Brain microvascular endothelial cell (primary cell): Measurements from ENCODE around the gene IL12A.

Experiments used
- DNase-seq: peaks from one replicate; pipeline ENCODE4 v3.0.0-alpha.2; 2020
- H3K27ac ChIP-seq: fragments of 250-450 bp; sonication (Bioruptor Pico); 2 replicates; pipeline ENCODE4 v1.5.1; 2020; ENCODE audit warnings: mild to moderate bottlenecking, moderate library complexity
- H3K27me3 ChIP-seq: fragments of 250-450 bp; sonication (Bioruptor Pico); replicated peaks from 2 replicates; pipeline ENCODE4 v1.5.1; 2020; ENCODE audit warnings: mild to moderate bottlenecking
- H3K36me3 ChIP-seq: fragments of 250-450 bp; sonication (Bioruptor Pico); replicated peaks from 2 replicates; pipeline ENCODE4 v1.5.1; 2020; ENCODE audit warnings: mild to moderate bottlenecking
- H3K4me3 ChIP-seq: 2 replicates; pipeline ENCODE4 v1.5.1; 2011; ENCODE audit warnings: low read depth, mild to moderate bottlenecking, control low read depth, low read length, moderate library complexity
- in situ Hi-C: cut with HindIII; loops from 2 replicates; pipeline ENCODE4 v1.10.0; 2017; ENCODE audit warnings: low sequenced_read_pairs, low pct_ligation_motif_present
- TF ChIP-seq, protein P1 (sequence below): IDR thresholded peaks from 2 replicates; pipeline ENCODE4 v1.5.1; 2011; ENCODE audit warnings: low read depth, mild to moderate bottlenecking, moderate library complexity, low read length, control low read depth, inconsistent platforms; ENCODE audit errors: missing control alignments

IL12A gene

GRCh38 chr3:159948429-159949144, 40.0 kb upstream of the IL12A start:
- Histone ChIP-seq H3K27ac (no peak overlapping the region), H3K36me3 (no peaks in the 10 kb centered on the region), H3K4me3 (no peak overlapping the region), H3K27me3 (no peaks in the 10 kb centered on the region)
- in situ Hi-C loops: no loop called here
- peak; percentile 16 for DNase-seq
- TF ChIP-seq, protein P1, sequence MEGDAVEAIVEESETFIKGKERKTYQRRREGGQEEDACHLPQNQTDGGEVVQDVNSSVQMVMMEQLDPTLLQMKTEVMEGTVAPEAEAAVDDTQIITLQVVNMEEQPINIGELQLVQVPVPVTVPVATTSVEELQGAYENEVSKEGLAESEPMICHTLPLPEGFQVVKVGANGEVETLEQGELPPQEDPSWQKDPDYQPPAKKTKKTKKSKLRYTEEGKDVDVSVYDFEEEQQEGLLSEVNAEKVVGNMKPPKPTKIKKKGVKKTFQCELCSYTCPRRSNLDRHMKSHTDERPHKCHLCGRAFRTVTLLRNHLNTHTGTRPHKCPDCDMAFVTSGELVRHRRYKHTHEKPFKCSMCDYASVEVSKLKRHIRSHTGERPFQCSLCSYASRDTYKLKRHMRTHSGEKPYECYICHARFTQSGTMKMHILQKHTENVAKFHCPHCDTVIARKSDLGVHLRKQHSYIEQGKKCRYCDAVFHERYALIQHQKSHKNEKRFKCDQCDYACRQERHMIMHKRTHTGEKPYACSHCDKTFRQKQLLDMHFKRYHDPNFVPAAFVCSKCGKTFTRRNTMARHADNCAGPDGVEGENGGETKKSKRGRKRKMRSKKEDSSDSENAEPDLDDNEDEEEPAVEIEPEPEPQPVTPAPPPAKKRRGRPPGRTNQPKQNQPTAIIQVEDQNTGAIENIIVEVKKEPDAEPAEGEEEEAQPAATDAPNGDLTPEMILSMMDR: no peak

DNA sequence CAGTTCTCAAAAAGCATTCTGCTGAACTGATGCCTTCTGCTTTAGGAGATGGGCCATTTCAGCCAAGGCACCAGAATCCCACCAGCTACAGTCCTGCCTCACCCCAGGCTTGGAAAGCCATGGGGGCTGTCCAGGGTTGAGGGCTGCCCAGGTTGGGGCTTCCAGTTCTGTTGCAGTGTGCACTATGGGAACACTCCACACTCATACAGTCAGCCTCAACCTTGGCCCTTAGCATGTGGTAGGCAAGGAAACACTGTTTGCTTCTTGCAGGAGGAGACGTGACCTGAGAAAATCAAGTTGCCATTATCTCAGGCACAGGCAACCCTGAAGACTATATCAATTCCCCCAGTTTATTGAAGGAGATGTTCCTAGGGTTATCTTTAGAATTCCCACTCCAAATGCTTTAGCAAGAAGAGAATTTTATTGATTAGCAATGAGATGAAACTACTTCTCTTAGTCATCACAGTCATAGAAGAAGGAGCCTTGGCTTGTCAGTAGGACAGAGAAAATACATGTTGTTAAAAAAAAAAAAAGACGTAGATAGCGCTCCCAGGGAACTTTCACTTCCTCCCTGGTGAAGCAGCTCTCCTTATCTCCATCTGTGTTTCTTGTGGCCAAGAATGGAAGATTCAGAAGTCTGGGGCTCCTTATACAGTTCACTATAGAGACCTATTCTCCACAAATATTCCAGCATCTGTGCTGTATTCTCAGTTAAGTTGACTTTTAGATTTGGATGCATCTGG, 38.3 kb upstream of the IL12A start:
- H3K27ac ChIP-seq: no peak overlapping the region
- no peaks in the 10 kb centered on the region for H3K27me3 ChIP-seq
- in situ Hi-C loops: no loop called here
- no peaks in the 10 kb centered on the region for H3K36me3 ChIP-seq
- TF ChIP-seq, protein P1: no peak
- no peak for DNase-seq
- H3K4me3 ChIP-seq: no peak overlapping the region

- TF ChIP-seq, protein P1: no peak
- no peak overlapping the region for H3K27ac ChIP-seq
- H3K27me3 ChIP-seq: no peaks in the 10 kb centered on the region
- H3K4me3 ChIP-seq: no peak overlapping the region
- DNase-seq: no peak
- in situ Hi-C loops: no loop called here
- no peaks in the 10 kb centered on the region for H3K36me3 ChIP-seq
Measured at GRCh38 chr3:159951540-159951939, 37.1 kb upstream of the IL12A start.

DNA sequence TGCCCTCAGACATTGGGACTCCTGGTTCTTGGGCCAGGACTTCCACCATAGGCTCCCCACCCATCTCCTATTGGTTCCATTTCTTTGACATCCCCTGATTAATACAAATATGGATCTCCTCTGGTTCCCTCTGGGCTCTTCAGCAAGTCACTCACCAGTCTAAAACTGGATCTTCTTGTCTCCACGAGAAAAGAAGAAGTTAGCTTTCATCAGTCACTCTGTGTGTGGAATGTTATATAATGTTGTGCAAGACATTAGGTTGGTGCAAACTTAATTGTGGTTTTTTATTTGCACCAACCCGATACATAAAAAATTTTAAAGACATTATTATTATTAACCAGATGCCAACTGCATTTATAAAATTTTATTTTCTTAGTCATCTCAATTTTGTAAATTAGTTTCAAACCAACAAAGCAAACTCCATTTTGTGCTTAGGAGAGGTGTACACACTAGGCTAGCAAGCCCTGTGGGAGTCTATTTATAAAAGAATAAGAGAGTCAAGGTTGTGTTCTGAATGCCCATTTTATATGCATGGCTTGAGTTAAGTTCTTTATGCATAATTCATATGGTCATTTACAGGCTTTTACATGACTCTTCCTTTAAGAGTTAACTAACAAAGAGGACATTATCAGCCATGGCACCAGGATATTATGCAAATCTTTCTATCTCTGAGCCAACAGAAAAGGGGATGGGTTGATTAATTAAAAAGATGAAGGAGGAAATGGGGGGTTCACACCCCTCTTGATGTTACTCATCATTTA, 35.1 kb upstream of the IL12A start:
- H3K27ac ChIP-seq: no peak overlapping the region
- DNase-seq: no peak
- H3K36me3 ChIP-seq: no peaks in the 10 kb centered on the region
- TF ChIP-seq, protein P1: no peak
- in situ Hi-C loops: no loop called here
- no peak overlapping the region for H3K4me3 ChIP-seq
- H3K27me3 ChIP-seq: no peaks in the 10 kb centered on the region

DNA sequence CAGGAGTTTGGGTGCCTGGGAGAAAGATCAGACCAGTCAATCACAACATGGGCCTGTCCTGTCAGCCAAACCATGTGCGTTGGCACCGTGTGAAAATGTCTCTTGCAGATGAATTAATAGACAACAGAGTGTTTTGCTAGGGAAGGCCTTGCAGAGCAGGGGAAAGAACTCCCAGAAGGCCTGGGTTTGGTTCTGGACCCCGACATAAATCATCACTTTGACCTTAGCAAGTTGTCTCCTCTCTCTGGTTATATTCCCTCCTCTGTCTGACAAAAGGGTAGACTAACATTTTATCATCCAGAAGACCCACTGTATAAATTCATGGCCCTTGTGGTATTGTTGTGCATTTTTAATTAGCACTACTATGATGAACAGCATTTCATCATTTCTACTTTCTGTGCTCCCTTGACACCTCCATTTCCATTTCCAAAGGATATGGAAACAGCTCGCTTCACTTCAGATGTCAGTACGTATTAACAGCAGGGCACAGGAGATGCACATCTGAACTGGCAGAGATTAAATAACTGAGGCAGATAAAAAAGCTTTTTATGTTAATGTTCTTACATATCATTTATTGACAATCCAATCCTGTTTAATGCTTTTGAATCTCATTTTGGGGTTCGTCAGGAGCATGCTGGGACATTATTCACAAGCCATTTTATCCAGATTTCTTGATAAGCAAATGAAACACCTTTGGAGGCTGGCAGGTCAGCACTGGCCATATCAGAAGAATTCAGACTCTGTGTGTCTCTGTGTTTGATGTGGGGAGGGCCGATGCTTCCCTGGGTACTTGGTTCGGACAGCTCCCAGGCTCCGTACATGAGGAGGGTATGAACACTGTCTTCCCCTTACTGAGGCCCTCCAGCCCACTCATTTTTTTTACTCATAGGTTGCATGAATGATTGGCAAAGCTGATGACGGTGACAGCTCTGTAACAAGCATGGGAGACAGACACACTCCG, 28.2 kb upstream of the IL12A start:
- no peaks in the 10 kb centered on the region for H3K36me3 ChIP-seq
- DNase-seq: no peak
- in situ Hi-C loops: no loop called here
- no peak overlapping the region for H3K27ac ChIP-seq
- TF ChIP-seq, protein P1: no peak
- no peak overlapping the region for H3K4me3 ChIP-seq
- H3K27me3 ChIP-seq: no peaks in the 10 kb centered on the region
